GM11168 (cell line): ENCODE data around the gene ZNF587B.
"Not testable (repeated sequence)": the region's sequence is repeated elsewhere in the genome, so short reads cannot be mapped to it uniquely, and the experiment has no call there.

Experiments
- in situ Hi-C: fragments of 300-500 bp; cut with MboI; formaldehyde crosslinking; loops from one replicate; pipeline ENCODE4 v1.12.0; 2022; ENCODE audit warnings: low sequenced_read_pairs; ENCODE audit not compliant: unreplicated experiment

The ZNF587B gene

GRCh38 chr19:57817976-57818375 is 12.1 kb upstream of the ZNF587B start:
- in situ Hi-C loops = no loop called here

GRCh38 chr19:57818378-57818777 is 11.7 kb upstream of the ZNF587B start:
- in situ Hi-C loops = no loop called here

GRCh38 chr19:57819475-57820148 is 10.5 kb upstream of the ZNF587B start:
- in situ Hi-C loops = no loop called here

- in situ Hi-C loops = no loop called here
These were observed 9.5 kb upstream of the ZNF587B start for GRCh38 chr19:57820599-57820998.

- in situ Hi-C loops = not testable (repeated sequence)
These were observed 9.0 kb upstream of the ZNF587B start for GRCh38 chr19:57821095-57821494.

- in situ Hi-C loops = not testable (repeated sequence)
These were observed 8.6 kb upstream of the ZNF587B start for GRCh38 chr19:57821501-57821900.

GRCh38 chr19:57823155-57823554 is 6.9 kb upstream of the ZNF587B start:
- in situ Hi-C loops = not testable (repeated sequence)

- in situ Hi-C loops = not testable (repeated sequence)
These were observed 6.5 kb upstream of the ZNF587B start for GRCh38 chr19:57823608-57824007.

GRCh38 chr19:57825511-57825910 is 4.6 kb upstream of the ZNF587B start:
- in situ Hi-C loops = no loop called here

- in situ Hi-C loops = no loop called here
These were observed 783 bp upstream of the ZNF587B start for GRCh38 chr19:57829316-57829715.

GRCh38 chr19:57836991-57837390 is 6.9 kb downstream of the ZNF587B start:
- in situ Hi-C loops = not testable (repeated sequence)

- in situ Hi-C loops = not testable (repeated sequence)
These were observed 8.6 kb downstream of the ZNF587B start for GRCh38 chr19:57838622-57839191.

GRCh38 chr19:57841122-57841763 is 11.1 kb downstream of the ZNF587B start:
- in situ Hi-C loops = no loop called here

GRCh38 chr19:57847164-57847563 is 17.1 kb downstream of the ZNF587B start:
- in situ Hi-C loops = not testable (repeated sequence)

GRCh38 chr19:57849162-57849665 is 19.1 kb downstream of the ZNF587B start:
- in situ Hi-C loops = not testable (repeated sequence)

- in situ Hi-C loops = loop anchor here (5.0 kb wide), 1 partner anchor 52 kb away; no protein-coding TSS in a partner anchor
These were observed 19.8 kb downstream of the ZNF587B start, which contains the start of gene ZNF587 for GRCh38 chr19:57849666-57850473. ZNF587 (plus strand) TSS chr19:57849859; CDS start chr19:57850039, 180 bp downstream.

- in situ Hi-C loops = loop anchor here (5.0 kb wide), 1 partner anchor 52 kb away; no protein-coding TSS in a partner anchor
These were observed 20.5 kb downstream of the ZNF587B start for GRCh38 chr19:57850553-57851017.

- in situ Hi-C loops = loop anchor here (5.0 kb wide), 1 partner anchor 50 kb away; no protein-coding TSS in a partner anchor
These were observed 21.9 kb downstream of the ZNF587B start for GRCh38 chr19:57851812-57852603.

GRCh38 chr19:57854117-57854516 is 24.0 kb downstream of the ZNF587B start:
- in situ Hi-C loops = loop anchor here (5.0 kb wide), 1 partner anchor 48 kb away; no protein-coding TSS in a partner anchor
